Activated CD4-positive, alpha-beta T cell treated with anti-CD3 and anti-CD28 coated beads for 4 hours (primary cell): ENCODE data around the gene PCLAF.
"Not testable (repeated sequence)": the region's sequence is repeated elsewhere in the genome, so short reads cannot be mapped to it uniquely, and the experiment has no call there.

ENCODE experiments used
- DNase-seq, 2 donors: peaks; one replicate each; pipeline ENCODE4 v3.0.0-alpha.2; 2020

PCLAF gene

DNA sequence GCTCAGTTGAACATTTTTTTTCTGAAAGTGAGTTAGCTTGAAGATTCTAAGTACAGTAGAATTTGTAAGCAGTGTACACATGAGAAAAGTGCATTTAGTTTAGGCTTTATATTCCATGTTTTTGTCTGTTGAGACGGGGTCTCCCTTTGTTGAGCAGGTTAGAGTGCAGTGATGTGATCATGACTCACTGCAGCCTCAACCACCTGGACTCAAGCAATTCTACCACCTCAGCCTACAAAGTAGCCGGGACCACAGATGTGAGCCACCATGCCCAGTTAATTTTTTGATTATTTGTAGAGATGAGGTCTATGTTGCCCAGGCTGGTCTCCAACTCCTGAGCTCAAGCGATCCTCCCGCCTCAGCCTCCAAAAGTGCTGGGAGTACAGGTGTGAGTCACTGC lies 20.0 kb downstream of the PCLAF start:
- no peak for DNase-seq

DNA sequence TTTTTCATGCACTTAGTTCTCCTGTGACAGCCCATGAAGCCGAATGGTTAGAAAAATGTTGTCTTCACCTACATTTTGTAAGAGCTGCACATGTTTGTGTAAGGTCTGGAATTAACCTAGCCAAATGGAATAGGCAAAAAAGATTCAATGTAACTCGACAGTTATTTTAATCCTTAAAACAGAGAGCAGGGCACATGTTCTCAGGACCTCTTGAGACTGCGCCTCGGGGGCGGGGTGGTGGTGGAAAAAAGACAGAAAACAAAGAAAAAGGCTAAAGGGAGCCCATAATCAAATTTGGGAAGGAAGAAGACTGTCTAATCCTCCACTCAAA lies 24.6 kb downstream of the PCLAF start:
- DNase-seq, result no peak

- DNase-seq, result peak; percentile 93
Observed at GRCh38 chr15:64355944-64356709, 25.1 kb downstream of the PCLAF start, which contains the start of gene CSNK1G1. Gene CSNK1G1 (minus strand): TSS chr15:64356173. CDS start chr15:64300499, 55,674 bp downstream.

GRCh38 chr15:64355348-64355943 lies 25.8 kb downstream of the PCLAF start:
- DNase-seq, result peak; percentile 51 to 70

- no peak for DNase-seq
Observed at GRCh38 chr15:64354688-64355344, 26.4 kb downstream of the PCLAF start.

DNA sequence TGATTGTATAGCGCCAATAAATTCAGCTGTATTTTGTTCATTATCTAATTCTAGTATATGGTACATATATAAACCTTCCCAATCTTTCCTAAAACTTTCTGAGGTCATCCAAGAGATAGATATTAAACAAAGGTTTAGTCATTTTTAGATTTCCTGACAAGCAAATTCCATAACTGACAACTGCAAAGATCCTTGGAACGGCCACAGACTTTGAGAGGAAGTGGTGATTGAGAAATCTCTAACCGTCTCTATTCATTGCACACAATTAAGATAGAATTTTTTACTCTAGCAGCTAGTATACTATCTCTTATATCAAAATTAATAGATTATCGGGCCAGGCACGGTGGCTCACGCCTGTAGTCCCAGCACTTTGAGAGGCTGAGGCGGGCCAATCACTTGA lies 30.0 kb downstream of the PCLAF start:
- DNase-seq, result no peak

DNA sequence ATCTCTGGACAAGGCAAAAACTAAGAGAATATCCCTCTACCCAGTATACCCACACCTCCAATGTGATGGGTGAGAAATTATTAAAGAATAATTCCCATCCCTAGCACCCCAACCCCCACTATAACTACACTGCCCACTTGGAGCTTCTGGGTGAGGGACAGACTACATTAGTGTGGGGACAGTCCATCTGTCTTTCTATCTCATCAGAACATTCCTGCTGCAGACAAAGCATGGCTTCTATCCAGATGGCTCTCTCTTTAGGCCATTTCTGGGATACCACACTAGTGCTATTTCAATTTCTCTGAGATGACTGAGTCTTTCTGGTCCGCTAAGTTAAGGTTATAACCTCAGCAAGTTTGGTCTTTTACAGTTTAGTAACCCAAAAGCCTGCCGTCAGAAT lies 31.9 kb downstream of the PCLAF start:
- no peak for DNase-seq

DNA sequence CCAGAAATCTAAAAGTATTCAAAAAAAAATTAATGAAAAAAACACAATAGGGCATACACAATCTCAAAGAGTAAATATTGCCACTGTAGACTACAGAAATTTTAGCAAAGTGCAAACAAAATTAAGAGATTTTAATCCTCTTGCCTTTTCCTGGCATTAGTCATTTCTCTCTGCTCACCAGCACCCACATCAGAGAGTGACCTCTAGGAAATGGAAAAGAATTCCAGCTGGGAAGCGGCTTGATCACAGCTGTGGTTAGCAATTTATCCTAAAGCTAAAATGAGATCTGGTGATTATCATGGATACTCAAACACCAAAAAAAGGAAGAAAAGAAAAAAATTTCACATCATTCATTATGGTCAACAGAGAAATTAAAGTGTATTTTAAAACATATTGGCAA lies 32.8 kb downstream of the PCLAF start:
- no peak for DNase-seq

GRCh38 chr15:64346242-64346641 lies 35.0 kb downstream of the PCLAF start:
- not testable (repeated sequence) for DNase-seq

- no peak for DNase-seq
Observed at GRCh38 chr15:64344651-64345294, 36.5 kb downstream of the PCLAF start.

DNA sequence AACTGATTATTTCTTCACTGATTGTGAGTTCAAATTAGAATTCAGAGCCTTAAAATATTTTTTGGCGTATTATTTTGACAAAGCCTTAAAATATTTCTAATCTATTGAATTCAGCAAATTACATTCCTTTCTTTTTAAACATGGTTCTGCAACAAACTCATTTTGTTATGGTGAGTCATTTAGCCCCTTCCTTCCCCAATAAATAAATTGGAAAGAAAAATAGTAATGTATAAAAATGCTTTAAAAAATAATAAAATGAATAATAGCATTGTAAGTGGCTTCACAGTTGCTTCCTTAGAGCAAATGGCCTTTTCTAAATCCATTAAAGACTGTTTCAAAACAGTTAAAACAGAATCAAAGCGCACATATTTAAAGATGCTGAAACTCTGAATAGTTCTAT lies 37.4 kb downstream of the PCLAF start:
- no peak for DNase-seq

GRCh38 chr15:64343222-64343621 lies 38.0 kb downstream of the PCLAF start:
- DNase-seq, result no peak

- no peak for DNase-seq
Observed at GRCh38 chr15:64341961-64342360, 39.3 kb downstream of the PCLAF start.

DNA sequence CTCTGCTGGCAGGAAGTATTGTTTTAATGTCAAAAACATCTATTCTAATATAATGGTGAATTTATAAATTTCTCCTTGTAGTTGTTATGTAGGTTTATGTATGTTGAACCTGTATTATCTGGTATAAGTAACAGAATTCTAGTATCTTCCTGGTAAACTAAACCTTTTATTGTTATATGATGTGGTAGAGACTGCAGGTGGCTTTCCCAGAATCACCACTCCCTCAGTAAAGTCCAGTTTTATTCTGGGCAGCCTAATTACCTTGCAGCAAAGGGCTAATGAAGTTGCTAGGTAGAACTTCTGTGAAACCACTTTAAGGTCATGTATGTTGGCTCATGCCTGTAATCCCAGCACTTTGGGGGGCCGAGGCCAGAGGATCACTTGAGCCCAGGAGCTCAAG lies 40.9 kb downstream of the PCLAF start:
- no peak for DNase-seq

DNA sequence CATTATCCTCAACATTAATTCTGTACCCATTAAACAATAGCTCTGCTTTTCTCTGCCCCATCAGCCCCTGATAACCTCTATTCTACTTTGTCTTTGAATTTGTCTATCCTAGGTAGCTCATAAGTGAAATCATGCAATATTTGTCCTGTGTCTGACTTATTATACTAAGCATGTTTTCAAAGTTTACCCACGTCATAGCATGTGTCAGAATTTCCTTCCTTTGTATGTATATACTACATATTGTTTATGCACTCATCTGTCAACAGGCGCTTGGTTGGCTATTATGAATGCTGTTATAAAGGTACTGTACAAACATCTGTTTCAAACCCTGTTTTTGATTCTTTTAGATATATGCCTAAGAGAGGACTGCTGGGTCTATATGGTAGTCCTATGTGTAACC lies 43.5 kb downstream of the PCLAF start:
- no peak for DNase-seq

- peak; percentile 38 for DNase-seq
Observed at GRCh38 chr15:64333986-64334929, 47.0 kb downstream of the PCLAF start.

DNA sequence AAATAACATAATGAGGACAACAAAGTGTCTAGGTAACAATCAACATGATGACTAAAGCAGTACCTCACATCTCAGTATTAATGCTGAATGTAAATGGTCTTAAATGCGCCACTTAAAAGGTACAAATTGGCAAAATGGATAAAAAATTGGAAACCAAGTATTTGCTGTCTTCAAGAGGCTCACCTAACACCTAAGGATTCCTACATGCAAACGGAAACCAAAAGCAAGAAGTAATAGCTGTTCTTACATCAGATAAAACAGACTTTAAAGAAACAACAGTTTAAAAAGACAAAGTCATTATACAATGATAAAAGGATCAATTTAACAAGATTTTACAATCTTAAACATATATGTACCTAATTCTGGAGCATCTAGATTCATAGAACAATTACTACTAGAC lies 47.7 kb downstream of the PCLAF start:
- DNase-seq, result no peak

DNA sequence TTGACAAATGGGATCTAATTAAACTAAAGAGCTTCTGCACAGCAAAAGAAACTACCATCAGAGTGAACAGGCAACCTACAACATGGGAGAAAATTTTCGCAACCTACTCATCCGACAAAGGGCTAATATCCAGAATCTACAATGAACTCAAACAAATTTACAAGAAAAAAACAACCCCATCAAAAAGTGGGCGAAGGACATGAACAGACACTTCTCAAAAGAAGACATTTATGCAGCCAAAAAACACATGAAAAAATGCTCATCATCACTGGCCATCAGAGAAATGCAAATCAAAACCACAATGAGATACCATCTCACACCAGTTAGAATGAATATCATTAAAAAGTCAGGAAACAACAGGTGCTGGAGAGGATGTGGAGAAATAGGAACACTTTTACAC lies 49.6 kb downstream of the PCLAF start:
- not testable (repeated sequence) for DNase-seq

DNA sequence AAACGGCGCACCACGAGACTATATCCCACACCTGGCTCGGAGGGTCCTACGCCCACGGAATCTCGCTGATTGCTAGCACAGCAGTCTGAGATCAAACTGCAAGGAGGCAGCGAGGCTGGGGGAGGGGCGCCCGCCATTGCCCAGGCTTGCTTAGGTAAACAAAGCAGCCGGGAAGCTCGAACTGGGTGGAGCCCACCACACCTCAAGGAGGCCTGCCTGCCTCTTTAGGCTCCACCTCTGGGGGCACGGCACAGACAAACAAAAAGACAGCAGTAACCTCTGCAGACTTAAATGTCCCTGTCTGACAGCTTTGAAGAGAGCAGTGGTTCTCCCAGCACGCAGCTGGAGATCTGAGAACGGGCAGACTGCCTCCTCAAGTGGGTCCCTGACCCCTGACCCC lies 54.3 kb downstream of the PCLAF start:
- DNase-seq, result not testable (repeated sequence)

DNA sequence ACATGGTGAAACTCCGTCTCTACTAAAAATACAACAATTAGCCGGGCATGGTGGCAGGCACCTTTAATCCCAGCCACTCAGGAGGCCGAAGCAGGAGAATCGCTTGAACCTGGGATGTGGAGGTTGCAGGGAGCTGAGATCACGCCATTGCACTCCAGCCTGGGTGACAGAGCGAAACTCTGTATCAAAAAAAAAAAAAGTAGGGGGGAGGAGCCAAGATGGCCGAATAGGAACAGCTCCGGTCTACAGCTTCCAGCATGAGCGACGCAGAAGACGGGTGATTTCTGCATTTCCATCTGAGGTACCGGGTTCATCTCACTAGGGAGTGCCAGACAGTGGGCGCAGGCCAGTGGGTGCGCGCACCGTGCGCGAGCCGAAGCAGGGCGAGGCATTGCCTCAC lies 54.8 kb downstream of the PCLAF start:
- not testable (repeated sequence) for DNase-seq

- DNase-seq, result no peak
Observed at GRCh38 chr15:64324165-64324877, 56.9 kb downstream of the PCLAF start.

DNA sequence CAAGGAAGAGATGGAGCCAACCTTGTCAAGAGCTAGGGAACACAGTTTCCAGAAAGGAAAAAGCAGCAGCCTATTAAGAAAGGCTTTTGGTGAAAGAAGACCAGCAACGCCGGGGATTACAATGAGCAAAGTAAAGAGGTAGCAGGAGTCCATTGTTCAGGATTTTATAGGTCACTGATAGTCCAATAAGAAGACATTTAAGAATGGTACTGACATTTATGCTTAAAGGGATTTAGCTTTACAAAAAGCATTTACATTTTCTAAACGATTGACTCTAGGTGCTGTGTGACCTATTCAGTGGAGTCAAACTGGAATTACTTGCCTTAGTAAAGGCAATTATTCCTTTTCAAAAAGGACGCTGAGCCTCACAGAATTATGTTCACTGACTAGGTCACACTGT lies 66.0 kb downstream of the PCLAF start:
- no peak for DNase-seq
